ENCODE measurements around the gene KLF16.

KLF16 gene

DNA sequence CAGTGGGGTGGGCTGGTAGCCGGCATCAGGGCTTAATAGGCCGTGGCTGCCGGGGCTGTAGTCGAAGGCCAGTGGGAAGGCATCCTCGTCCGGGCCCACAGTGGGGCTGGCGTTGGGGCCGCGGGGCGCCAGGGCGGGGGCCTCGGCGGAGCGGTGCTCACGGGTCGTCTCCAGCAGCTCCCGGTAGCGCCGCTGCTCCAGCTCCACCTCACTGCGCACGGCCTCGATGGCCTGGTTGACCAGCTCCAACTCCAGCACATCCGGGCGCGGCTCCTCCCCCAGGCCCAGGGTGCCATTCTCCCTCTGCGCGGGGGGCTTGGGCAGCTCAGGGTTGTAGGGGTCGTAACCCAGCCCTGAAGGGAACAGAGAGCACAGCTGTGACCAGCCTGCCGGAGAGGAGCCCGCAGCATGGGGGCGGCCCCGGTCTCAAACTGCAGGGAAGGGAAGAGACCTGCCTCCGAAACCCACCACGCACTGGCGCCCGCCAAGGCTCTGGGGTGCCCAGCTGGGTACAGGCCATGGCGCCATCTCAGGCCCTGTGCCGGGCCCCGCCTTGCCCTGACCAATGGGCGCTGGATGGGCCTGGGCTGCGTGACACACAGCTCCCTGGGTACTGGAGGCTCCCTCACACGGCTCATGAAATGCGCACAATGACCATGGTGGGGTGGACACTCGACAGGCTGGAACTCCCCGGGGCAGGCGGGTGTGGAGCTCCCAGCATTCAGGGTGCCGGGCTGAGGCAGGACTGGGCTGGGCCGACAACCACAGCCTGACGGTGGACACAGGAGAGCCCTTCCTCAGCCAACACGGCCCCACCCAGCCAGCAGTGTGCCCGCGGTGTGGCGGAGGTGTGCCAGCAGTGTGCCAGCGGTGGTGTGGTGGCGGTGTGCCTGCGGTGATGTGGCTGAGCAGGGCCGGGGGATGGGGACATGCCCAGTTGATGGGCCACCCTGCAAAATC lies 34.8 kb downstream of the KLF16 start:
- TF ChIP-seq, protein P1, sequence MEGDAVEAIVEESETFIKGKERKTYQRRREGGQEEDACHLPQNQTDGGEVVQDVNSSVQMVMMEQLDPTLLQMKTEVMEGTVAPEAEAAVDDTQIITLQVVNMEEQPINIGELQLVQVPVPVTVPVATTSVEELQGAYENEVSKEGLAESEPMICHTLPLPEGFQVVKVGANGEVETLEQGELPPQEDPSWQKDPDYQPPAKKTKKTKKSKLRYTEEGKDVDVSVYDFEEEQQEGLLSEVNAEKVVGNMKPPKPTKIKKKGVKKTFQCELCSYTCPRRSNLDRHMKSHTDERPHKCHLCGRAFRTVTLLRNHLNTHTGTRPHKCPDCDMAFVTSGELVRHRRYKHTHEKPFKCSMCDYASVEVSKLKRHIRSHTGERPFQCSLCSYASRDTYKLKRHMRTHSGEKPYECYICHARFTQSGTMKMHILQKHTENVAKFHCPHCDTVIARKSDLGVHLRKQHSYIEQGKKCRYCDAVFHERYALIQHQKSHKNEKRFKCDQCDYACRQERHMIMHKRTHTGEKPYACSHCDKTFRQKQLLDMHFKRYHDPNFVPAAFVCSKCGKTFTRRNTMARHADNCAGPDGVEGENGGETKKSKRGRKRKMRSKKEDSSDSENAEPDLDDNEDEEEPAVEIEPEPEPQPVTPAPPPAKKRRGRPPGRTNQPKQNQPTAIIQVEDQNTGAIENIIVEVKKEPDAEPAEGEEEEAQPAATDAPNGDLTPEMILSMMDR (conservative IDR thresholded peaks at IDR 0.05; ENCODE audit: low read depth, low read length) = no peak
- H3K4me3 ChIP-seq (ENCODE audit: low read length) = no peak overlapping the region

DNA sequence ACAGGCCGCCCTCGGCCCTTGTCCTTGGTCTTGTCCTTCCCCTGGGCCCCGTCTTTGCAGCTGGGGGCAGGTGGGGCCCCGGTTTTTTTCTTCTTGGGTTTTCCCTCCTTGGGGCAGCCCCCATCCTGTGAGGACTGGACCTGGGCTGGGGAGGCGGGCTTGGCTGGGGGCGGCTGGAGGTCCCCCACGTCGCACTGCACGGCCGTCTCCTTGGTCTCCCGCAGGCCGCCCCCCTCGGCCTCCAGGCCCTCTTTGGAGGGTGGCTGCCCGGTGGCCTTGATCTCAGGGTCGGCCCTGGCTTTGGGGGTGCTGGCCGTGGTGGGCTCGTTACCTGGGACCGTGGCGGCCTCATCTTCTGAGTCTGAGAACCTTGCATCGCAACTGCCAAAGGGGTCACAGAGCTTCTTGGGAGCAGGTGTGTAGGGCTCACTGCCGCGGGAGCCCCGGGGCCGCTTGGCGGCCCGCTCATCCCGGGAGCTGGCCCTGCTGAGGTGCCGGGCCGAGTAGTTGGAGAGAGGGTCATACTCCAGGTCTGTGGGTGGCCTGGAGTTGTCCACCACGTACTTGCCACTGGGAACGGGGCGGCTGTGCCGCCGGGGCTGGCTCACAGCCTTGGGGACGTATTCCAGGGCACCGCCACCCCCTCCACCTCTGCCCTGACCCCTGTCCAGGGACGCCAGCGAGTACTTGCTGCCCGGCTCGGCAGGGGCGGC lies 35.7 kb downstream of the KLF16 start:
- TF ChIP-seq, protein P1 (conservative IDR thresholded peaks at IDR 0.05; ENCODE audit: low read depth, low read length) = no peak
- no peak overlapping the region for H3K4me3 ChIP-seq (ENCODE audit: low read length)
- no peak for DNase-seq (ENCODE audit: low read depth)

More for the DNA sequence above, 34.8 kb downstream of the KLF16 start:
- DNase-seq (ENCODE audit: low read depth) = no peak

DNA sequence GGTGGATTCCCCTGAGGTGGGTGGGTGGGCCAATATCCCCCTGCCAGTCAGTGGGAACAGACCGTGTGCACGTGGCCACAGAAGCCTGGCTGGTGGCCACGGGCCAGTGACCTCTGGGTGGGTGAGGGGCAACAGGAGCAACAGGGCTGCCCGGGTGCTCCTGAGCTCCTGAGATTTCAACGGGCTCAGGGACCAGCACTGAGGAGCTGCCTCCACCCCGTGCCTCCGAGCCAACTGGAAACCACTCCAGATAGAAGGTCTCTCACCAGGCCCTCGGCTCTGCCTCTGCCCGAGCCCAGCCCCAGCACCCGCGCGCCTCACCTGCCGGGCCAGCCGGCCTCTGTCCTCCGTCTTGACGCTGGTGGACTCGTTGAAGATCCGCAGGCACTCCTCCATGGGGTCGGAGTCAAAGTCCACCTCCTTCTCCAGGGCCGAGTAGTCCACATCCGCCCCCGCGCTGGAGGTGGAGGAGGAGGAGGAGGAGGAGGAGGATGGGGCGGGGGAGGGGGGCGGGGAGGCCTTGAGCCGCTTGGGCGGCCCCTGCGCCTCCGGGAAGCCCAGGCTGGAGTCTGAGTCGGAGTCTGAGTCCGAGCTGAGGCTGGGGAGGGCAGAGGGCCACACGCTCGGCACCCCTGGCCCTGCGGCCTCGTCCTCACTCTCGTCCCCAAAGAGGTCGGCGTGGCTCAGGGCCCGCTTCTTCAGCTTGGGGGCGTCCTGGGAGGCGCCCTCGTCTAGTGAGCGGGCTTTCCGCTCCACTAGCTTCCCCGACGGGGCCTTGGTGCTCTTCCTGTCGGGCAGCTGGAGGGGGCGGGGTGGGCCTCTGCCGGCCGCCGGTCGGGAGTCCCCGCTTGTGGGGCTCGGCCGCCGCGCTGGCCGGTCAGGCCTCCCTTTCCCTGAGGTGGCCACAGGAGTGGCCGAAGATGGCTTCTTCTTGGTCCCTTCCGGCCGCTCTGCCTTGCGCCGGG lies 36.5 kb downstream of the KLF16 start:
- TF ChIP-seq, protein P1 (conservative IDR thresholded peaks at IDR 0.05; ENCODE audit: low read depth, low read length) = no peak
- no peak for DNase-seq (ENCODE audit: low read depth)
- H3K4me3 ChIP-seq (ENCODE audit: low read length) = no peak overlapping the region

DNA sequence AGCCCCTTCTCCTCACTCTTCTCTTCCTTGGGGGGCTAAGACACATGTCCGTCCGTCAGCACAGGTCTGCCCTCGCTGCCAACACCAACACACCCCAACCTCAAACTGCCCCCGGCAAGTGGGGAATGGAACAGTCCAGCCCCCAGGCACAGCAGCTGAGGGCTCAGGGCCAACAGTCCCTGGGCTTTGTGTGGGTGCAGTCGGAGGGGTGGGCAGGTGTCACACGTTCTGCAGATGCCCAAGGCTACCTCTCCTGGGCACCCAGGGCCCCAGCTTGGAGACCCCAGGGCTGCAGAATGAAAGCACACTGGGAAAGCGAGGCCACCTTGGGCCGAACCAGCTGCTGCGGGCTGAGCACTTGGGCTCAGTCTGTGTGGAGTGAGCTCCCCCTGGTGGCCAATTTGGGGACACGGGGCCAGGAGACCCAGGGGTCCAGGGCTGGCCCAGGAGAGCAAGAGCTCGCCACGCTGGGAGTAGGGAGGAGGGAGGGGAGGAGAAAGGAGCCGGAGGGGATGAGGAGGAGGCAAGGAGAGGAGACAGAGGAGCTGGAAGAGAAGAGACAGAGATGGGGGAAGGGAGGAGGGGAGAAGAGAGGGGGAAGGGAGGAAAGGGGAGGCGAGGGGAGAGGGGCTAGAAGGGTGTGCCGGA lies 37.3 kb downstream of the KLF16 start:
- DNase-seq (ENCODE audit: low read depth) = peak; percentile 6
- TF ChIP-seq, protein P1 (conservative IDR thresholded peaks at IDR 0.05; ENCODE audit: low read depth, low read length) = peak; percentile 89
- H3K4me3 ChIP-seq (ENCODE audit: low read length) = no peak overlapping the region

DNA sequence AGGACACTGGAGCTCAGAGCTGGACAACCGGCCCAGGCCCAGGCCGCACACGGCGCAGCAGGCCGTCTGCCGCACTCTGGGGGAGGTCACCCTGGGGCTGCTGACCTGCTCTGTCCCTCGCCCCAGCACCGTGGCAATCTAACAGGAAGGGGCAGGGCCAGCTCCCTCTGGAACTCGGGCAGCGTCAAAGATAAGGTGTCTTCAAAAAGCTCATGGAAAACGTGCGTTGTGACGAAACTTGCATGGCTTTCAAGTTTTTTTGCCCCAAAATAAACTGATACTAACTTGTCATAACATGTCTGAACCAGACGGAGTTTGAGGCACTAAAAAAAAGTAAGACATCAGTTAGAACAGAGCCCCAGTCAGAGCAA lies 39.1 kb downstream of the KLF16 start:
- no peak overlapping the region for H3K4me3 ChIP-seq (ENCODE audit: low read length)
- no peak for DNase-seq (ENCODE audit: low read depth)
- TF ChIP-seq, protein P1 (conservative IDR thresholded peaks at IDR 0.05; ENCODE audit: low read depth, low read length) = no peak

DNA sequence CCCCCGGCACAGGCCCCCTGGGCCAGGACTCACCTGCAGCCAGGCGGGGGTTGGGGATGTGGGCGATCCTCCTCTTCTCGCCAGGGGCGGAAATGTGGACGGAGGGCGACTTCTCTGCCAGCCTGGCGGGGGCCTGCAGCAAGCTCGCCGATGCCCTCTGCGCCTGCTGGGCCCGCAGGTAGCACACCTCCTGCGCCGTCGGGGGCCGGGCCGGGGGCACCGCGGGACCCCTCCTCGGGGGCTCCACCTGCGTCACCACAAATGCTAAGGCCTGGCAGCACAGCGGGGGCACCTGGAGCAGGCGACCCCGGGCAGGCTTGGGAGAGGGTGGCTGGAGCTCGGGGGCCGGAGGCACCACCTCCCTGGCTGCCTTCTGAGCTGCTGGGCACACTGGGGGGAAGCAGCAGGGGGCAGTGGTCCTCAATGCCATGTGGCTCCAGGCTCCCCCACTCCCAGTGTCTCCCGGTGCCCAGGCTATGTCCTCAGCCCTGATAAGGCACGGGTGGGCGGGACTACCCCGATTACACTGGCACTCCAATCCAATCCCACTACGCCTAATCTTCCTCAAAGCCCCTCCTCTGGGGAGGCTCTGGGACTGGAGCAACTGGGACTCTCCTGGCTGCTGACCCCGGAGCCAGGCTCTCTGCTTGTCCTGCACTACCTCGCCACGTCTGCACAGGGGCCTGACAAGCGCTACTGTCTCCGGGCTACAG lies 39.7 kb downstream of the KLF16 start:
- TF ChIP-seq, protein P1 (conservative IDR thresholded peaks at IDR 0.05; ENCODE audit: low read depth, low read length) = no peak

More for the DNA sequence above, 39.7 kb downstream of the KLF16 start:
- DNase-seq (ENCODE audit: low read depth) = no peak
- no peak overlapping the region for H3K4me3 ChIP-seq (ENCODE audit: low read length)

Data from retinal pigment epithelial cell (primary cell).